Measurements from ENCODE around the gene SPG21. TPM values are rescaled to one million over a fixed set of nuclear protein-coding genes. Genes with fewer than 3 reads are reported as not detected.

SPG21 gene
- total RNA-seq, 1 donor from 2014 or later: 53.6 TPM

GRCh38 chr15:64949383-64950186 lies 40.1 kb downstream of the SPG21 start:
- no peak for DNase-seq (ENCODE audit: low spot score)
- intact Hi-C loops (cut with DNase I): no loop called here

- intact Hi-C loops (cut with DNase I): no loop called here
- DNase-seq (ENCODE audit: low spot score): no peak
Measured at GRCh38 chr15:64948916-64949315, 40.8 kb downstream of the SPG21 start.

DNA sequence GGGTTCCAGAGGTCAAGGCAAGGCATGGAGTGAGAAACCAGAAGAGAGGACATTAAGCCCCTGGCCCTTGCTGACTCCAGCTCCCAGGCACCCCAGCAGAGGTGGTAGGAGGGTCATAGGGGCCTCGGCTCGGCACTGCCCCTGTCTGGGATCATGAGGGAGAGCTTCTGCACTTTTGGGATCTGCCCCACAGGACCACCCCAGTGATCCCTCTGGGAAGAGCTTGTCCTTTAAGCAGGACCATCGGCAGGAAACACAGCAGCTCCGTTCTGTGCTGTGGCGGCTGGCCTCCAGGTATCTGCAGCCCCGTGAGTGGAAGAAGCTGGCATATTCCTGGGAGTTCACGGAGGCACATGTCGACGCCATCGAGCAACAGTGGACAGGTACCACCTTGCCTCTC lies 42.5 kb downstream of the SPG21 start:
- intact Hi-C loops (cut with DNase I): no loop called here
- DNase-seq (ENCODE audit: low spot score): no peak

DNA sequence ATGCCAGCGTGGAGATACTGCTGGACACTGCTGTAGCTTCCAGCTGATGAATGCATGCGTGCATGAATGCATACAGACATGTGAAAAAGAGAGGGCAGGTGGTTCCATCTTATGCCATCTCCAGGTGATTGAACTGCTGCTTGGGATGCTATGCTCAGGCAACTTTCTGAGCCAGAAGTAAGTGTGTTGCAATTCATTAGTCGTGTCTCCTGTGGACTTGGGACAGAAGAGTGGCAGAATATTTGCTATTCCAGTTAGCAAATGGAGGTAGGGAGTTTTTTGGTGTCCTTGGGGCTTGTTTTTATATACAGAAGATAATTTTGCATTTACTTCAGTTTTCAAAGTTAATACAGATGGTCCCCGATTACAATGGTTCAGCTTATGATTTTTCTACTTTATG lies 44.8 kb downstream of the SPG21 start:
- intact Hi-C loops (cut with DNase I): no loop called here
- DNase-seq (ENCODE audit: low spot score): no peak

GRCh38 chr15:64943512-64944225 lies 46.0 kb downstream of the SPG21 start:
- no peak for DNase-seq (ENCODE audit: low spot score)

DNA sequence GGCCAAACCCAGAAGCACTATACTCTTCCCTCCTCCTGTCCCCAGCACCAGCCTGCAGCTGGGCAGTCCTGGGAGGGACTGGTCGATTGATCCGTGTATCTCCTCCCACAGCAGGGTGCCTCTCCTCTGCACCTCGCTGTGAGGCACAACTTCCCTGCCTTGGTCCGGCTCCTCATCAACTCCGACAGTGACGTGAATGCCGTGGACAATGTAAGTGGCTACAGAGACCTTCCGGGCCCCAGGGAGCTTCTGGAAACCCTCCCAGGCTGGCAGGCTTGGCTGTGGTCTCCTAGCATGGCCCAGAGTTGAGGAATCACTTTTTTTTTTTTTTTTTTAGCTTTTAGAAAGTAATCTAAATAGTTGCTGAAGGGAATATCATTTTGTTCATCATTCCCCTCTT lies 47.4 kb downstream of the SPG21 start:
- no peak for DNase-seq (ENCODE audit: low spot score)
- intact Hi-C loops (cut with DNase I): no loop called here

More at GRCh38 chr15:64943512-64944225, 46.0 kb downstream of the SPG21 start:
- intact Hi-C loops (cut with DNase I): no loop called here

GRCh38 chr15:64938192-64938591 lies 51.5 kb downstream of the SPG21 start:
- intact Hi-C loops (cut with DNase I): no loop called here
- DNase-seq (ENCODE audit: low spot score): peak; percentile 4

- intact Hi-C loops (cut with DNase I): no loop called here
- peak; percentile 64 for DNase-seq (ENCODE audit: low spot score)
Measured at GRCh38 chr15:64934023-64934422, 55.7 kb downstream of the SPG21 start.

GRCh38 chr15:64931381-64931780 lies 58.3 kb downstream of the SPG21 start:
- intact Hi-C loops (cut with DNase I): no loop called here
- DNase-seq (ENCODE audit: low spot score): no peak

DNA sequence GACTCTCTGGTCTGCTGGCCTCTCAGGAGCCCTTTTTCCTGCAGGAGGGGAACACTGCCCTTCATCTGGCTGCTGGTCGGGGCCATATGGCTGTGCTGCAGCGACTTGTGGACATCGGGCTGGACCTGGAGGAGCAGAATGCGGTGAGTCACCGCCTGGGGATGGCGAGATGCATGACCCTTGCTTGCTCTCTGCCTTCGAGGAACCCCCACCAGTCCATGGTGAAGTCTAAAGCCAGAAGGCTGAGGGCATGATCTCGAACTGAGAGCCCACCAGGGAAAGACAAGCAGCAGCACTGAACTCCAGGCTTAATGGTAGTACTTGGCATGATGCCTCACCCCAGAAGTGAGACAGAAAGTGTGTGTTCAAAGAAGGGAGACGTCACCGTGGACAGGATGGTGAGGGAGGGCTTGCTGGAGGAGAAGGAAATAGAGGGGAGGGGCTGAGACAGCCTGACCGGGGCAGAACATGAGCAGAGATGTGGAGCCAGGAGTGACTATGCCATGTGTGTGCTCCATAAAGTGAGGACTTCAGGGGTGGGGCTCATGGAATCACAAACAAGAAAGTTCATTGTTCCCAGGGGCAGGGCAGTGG lies 58.8 kb downstream of the SPG21 start:
- no peak for DNase-seq (ENCODE audit: low spot score)
- intact Hi-C loops (cut with DNase I): no loop called here

GRCh38 chr15:64930019-64930652 lies 59.6 kb downstream of the SPG21 start:
- no peak for DNase-seq (ENCODE audit: low spot score)
- intact Hi-C loops (cut with DNase I): no loop called here

DNA sequence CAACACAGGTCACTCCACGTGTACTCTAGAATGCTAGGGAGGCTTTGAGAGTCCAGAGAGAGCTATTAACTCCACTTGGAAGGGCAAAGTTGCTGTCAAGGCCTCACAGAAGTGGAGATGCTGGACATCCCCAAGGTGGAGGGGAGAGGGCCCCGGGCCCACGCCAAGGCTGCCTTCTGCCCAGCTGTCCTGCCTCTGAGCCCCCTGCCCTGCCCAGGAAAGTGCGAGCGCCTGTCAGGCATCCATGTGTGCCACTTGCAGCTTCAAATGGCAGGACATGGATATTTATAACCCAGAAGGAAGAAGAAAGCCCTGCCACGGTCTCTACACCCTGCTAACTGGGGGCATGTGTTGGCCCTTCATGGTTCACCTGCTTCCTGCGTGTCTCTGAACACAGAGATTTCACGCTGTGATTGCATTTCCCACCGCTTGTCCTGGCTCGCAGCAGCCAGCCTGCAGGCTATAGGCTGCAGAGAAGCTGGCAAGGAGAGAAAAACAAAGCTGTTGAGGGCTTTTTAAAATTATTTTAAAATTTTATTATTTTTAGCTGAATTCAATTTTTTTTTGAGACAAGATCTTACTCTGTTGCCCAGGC lies 61.0 kb downstream of the SPG21 start:
- no peak for DNase-seq (ENCODE audit: low spot score)
- intact Hi-C loops (cut with DNase I): no loop called here

DNA sequence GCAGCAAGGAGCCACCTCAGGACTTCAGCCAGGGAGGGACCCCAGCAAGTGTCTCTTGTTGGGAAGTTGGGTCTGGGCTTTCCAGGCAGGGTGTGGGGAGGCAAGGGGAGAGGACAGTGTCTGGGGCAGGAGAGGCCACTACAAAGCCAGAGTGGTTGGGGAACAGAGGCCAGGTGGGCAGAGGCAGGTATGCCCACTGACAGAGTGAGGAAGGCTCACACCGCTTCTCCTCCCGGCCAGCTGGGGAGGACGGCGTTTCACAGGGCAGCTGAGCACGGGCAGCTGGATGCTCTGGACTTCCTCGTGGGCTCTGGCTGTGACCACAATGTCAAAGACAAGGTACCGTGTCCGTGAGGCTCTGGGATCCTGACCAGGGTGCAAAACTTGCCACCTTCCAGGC lies 63.1 kb downstream of the SPG21 start:
- no peak for DNase-seq (ENCODE audit: low spot score)
- intact Hi-C loops (cut with DNase I): no loop called here

DNA sequence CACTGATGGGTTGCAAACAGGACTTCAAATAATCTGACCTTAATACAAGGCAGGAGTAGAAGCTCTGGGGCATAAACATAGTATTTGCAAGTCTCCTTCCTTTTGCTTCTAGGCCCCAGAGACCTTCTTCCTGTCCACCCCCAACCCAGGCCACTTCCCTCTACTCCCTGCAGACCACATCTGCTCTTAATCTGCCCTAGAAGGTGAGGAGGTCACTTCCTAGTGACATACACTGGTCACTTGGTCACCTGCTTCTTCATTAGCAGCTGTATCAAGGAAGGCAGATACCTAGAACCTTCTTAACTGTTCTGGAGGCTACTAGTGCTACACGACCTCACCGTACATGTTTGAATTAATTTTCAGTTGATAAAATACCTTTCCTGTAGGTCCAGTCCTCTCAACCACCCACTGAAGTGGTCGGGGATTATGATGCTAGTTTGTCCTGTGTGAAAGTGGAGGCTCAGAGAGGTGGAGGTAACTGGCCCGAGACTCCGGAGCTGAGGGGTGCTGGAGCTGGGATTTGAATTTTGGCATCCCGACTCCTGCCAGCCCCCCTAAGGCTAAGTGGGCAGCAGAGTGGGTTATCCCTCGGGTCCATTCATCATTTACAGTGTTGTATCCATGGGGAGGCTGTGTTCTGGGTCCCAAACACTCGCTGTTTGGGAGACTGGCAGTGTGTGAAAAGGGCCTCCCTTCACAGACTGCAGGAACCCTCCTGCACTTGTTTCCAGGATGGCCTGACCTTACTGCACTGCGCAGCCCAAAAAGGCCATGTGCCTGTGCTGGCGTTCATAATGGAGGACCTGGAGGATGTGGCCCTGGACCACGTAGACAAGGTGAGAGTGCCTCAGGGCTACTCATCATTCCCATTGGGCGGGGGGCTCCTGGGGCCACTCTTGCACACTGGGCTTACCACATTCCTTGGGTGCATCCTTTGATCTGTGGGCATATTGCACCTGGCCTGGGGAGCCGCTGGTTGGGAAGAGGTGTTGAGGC lies 64.1 kb downstream of the SPG21 start:
- DNase-seq (ENCODE audit: low spot score): no peak
- intact Hi-C loops (cut with DNase I): no loop called here

DNA sequence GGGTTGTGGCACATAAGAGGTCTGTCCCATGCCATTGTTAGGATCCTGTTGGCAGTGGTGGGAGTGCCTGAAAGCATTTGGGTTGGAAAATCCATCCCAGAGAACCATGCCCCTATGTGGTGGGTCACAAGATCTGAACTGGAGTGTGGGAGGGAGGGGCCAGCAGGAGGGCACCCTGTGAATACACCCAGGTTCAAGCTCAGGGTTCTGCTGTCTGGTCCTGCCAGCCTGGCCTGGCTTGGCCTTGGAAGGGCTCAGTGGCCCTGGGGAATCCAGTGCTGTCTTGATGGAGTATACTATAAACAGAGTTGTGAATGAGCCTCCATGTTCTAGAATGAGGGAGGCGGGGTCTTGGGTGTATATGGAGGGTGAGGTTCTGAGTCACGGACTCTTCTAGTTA lies 66.2 kb downstream of the SPG21 start:
- intact Hi-C loops (cut with DNase I): no loop called here
- no peak for DNase-seq (ENCODE audit: low spot score)

GRCh38 chr15:64921711-64922110 lies 68.0 kb downstream of the SPG21 start:
- no peak for DNase-seq (ENCODE audit: low spot score)
- intact Hi-C loops (cut with DNase I): no loop called here

GRCh38 chr15:64919721-64920120 lies 70.0 kb downstream of the SPG21 start:
- peak; percentile 59 for DNase-seq (ENCODE audit: low spot score)
- intact Hi-C loops (cut with DNase I): no loop called here

DNA sequence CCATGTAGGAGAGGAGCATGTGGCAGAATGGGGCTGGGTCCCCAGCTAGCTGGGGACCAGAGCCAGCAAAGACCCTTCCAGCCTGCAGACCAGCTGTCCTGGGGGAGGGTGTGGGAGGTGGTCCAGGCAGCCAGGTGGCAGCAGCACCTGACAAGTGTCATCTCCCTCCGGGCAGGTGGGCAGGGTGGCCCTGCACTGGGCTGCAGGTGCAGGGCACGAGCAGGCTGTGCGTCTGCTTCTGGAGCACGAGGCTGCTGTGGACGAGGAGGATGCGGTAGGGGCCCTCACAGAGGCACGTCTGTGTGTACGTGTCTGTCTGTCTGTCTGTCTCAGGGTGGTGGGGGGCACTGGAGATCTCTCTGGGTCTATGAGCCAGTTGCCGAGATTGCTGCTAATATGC lies 72.5 kb downstream of the SPG21 start:
- intact Hi-C loops (cut with DNase I): no loop called here
- DNase-seq (ENCODE audit: low spot score): peak; percentile 69

- DNase-seq (ENCODE audit: low spot score): no peak
- intact Hi-C loops (cut with DNase I): no loop called here
Measured at GRCh38 chr15:64916365-64916764, 73.3 kb downstream of the SPG21 start.

Measured in cardiac septum (tissue), 1 donor.